Stomach (tissue), 4 donors: ENCODE data around the gene GET4.

Experiments used
- EP300 ChIP-seq: sonication (generic); formaldehyde crosslinking; IDR thresholded peaks from one replicate; pipeline ENCODE4 v1.6.1; 2017; ENCODE audit warnings: antibody characterized with exemption
- POLR2A ChIP-seq, 4 donors: fragments of 450-650 bp; IDR thresholded peaks; one replicate each; pipeline ENCODE4 v1.6.1; 2016; ENCODE audit warnings: antibody characterized with exemption in 4 of 4, control low read depth in 2 of 4, mild to moderate bottlenecking in 1 of 4, moderate library complexity in 1 of 4
- POLR2AphosphoS5 ChIP-seq, 3 donors: sonication (generic); formaldehyde crosslinking; IDR thresholded peaks; one replicate each; pipeline ENCODE4 v1.6.1; 2016; ENCODE audit warnings: antibody characterized with exemption in 3 of 3
- TF ChIP-seq, protein P1 (sequence below), 7 experiments: fragments of 450-650 bp in 4 of 7; fragments of 200-600 bp in 3 of 7; sonication (generic) in 3 of 7; IDR thresholded peaks; one replicate each; pipeline ENCODE4 v1.5.1; 2016 to 2019; ENCODE audit warnings: antibody characterized with exemption in 7 of 7, control low read depth in 2 of 7, mild to moderate bottlenecking in 1 of 7

DNA sequence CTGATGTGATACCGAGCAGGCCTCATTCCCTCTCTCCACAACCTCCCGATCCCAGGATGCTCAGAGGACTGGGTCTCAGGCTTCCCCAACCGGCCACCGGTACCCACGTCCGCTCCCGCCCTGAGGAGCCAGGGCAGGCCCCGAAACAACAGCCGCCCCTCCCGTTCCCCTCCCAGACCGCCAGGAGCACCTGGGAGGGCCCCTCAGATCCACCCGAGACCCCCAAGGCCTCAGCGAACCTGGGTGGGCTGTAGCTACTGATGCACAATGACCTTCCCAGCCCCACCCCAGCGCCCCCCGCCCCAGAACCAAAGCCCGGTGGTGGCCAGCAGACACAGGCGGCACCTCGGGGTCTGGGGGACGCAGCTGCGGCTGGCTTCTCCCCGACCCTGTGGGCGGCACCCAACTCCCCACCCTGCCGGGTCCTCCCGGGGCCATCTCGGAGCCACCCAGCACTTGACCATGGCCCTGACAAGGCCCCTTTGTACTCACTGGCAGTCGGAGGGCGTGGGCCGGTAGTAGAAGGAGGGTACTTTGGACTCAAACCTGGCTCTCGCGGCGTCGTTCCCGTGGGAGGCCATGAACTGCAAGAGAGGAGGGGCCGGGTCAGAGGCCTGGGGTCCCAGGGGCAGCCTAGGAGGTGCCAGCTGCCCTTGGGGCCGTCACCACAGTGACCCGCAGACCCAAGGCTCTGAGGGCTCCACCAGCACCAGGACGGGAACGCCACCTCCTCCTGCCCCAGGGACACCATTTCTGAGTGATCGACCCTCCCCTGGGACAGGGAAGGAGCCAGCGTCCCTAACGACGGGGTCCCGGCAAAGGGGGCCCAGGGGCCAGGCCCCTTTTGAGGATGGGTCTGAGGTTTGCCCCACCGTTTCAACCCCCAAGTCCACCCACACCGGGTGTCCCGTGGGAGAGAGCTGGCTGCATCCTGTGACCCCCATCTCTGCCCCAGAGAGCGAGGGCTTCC, 50.0 kb downstream of the GET4 start:
- no peak for TF ChIP-seq POLR2AphosphoS5 (IDR thresholded peaks at IDR 0.05)
- TF ChIP-seq, protein P1, sequence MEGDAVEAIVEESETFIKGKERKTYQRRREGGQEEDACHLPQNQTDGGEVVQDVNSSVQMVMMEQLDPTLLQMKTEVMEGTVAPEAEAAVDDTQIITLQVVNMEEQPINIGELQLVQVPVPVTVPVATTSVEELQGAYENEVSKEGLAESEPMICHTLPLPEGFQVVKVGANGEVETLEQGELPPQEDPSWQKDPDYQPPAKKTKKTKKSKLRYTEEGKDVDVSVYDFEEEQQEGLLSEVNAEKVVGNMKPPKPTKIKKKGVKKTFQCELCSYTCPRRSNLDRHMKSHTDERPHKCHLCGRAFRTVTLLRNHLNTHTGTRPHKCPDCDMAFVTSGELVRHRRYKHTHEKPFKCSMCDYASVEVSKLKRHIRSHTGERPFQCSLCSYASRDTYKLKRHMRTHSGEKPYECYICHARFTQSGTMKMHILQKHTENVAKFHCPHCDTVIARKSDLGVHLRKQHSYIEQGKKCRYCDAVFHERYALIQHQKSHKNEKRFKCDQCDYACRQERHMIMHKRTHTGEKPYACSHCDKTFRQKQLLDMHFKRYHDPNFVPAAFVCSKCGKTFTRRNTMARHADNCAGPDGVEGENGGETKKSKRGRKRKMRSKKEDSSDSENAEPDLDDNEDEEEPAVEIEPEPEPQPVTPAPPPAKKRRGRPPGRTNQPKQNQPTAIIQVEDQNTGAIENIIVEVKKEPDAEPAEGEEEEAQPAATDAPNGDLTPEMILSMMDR (IDR thresholded peaks at IDR 0.05): no peak
- no peak for TF ChIP-seq EP300
- TF ChIP-seq POLR2A (IDR thresholded peaks at IDR 0.05): no peak
